WERI-Rb-1 (cell line): ENCODE results near the gene SARS2.
A peak's percentile ranks its signal among the peaks of the same experiment; 100 is the strongest.

Experiments used
- DNase-seq: peaks from one replicate; pipeline ENCODE4 v3.0.0-alpha.2; 2020
- H3K27ac ChIP-seq: fragments of 250-450 bp; sonication (Bioruptor Pico); 2 replicates; pipeline ENCODE4 v1.5.1; 2020; ENCODE audit warnings: mild to moderate bottlenecking, moderate library complexity
- H3K27me3 ChIP-seq: fragments of 250-450 bp; sonication (Bioruptor Pico); 2 replicates; pipeline ENCODE4 v1.5.1; 2021; ENCODE audit warnings: mild to moderate bottlenecking, low read depth, moderate library complexity; ENCODE audit not compliant: insufficient read depth, severe bottlenecking
- H3K36me3 ChIP-seq: fragments of 250-450 bp; sonication (Bioruptor Pico); 2 replicates; pipeline ENCODE4 v1.5.1; 2020; ENCODE audit warnings: mild to moderate bottlenecking, moderate library complexity
- H3K4me3 ChIP-seq: 2 replicates; pipeline ENCODE4 v1.5.1; 2011; ENCODE audit warnings: low read depth, mild to moderate bottlenecking, control low read depth, low read length
- H3K9me3 ChIP-seq: fragments of 250-450 bp; sonication (Bioruptor Pico); 2 replicates; pipeline ENCODE4 v1.5.1; 2021; ENCODE audit warnings: mild to moderate bottlenecking, moderate library complexity; ENCODE audit not compliant: severe bottlenecking
- CTCF ChIP-seq: IDR thresholded peaks from 2 replicates; pipeline ENCODE4 v1.5.1; 2011; ENCODE audit warnings: low read depth, mild to moderate bottlenecking, control low read depth, inconsistent platforms, low read length

The SARS2 gene

GRCh38 chr19:38898788-38899446 lies 31.6 kb downstream of the SARS2 start:
- no peak for DNase-seq
- Histone ChIP-seq H3K27ac (no peak overlapping the region), H3K27me3 (no peaks in the 10 kb centered on the region), H3K9me3 (no peaks in the 10 kb centered on the region), H3K4me3 (peak overlapping the region; percentile 71), H3K36me3 (no peaks in the 10 kb centered on the region)
- TF ChIP-seq CTCF, result no peak

- no peaks in the 10 kb centered on the region for H3K27me3 ChIP-seq
- no peak overlapping the region for H3K4me3 ChIP-seq
- no peaks in the 10 kb centered on the region for H3K9me3 ChIP-seq
- no peak for DNase-seq
- no peaks in the 10 kb centered on the region for H3K36me3 ChIP-seq
- no peak for TF ChIP-seq CTCF
- H3K27ac ChIP-seq, result no peak overlapping the region
Measured at GRCh38 chr19:38894968-38895367, 35.6 kb downstream of the SARS2 start.

DNA sequence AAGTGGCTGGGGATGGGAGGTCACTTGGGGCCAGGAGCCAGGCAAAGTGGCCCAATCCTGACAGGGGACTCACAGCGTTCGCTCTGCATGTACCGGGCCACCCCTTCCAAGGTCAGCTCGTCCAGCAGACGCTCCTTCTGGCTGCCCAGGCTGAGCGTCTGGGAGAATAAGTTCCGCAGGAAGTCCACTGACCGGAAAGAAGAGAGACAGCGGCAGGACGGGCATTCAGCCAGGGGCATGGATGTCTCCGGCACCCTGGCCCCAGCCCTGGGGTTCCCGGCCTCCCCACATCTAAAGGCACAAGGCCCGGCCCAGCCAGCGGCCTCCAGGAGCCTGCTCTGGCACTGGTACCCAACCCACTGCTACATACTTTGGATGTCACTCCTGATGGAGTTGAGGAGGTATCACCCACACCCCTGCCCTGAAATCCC lies 37.2 kb downstream of the SARS2 start:
- no peak overlapping the region for H3K4me3 ChIP-seq

DNA sequence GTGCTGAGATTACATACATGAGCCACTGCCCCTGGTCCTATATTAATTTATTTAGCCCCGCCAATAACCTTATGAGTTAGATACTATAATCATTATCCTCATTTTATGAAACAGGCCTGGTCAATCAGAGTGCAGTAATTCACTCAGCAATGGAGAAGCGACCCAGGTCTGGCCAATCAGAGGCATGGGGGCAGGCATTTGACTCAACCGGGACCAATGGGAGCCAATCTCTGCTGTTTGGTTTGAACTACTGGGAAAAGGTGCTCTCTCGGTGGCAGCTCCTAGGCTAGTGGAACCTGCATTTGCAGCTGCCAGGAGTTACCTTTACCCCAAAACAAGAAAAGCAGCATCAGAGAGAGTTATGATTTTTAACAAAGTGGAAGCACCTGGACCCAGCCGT lies 37.7 kb downstream of the SARS2 start:
- peak overlapping the region; percentile 29 for H3K27ac ChIP-seq
- no peaks in the 10 kb centered on the region for H3K27me3 ChIP-seq
- peak; percentile 25 for DNase-seq
- H3K36me3 ChIP-seq, result peaks cover 3% of the 10 kb centered on the region; the same call in 1 of the 2 replicates
- H3K9me3 ChIP-seq, result no peaks in the 10 kb centered on the region
- TF ChIP-seq CTCF, result no peak
- no peak overlapping the region for H3K4me3 ChIP-seq

More for the DNA sequence above, 37.2 kb downstream of the SARS2 start:
- no peak for TF ChIP-seq CTCF
- Histone ChIP-seq H3K27ac (peak overlapping the region; percentile 29), H3K9me3 (no peaks in the 10 kb centered on the region), H3K27me3 (no peaks in the 10 kb centered on the region), H3K36me3 (peaks cover 3% of the 10 kb centered on the region; the same call in 1 of the 2 replicates)
- peak; percentile 42 for DNase-seq

DNA sequence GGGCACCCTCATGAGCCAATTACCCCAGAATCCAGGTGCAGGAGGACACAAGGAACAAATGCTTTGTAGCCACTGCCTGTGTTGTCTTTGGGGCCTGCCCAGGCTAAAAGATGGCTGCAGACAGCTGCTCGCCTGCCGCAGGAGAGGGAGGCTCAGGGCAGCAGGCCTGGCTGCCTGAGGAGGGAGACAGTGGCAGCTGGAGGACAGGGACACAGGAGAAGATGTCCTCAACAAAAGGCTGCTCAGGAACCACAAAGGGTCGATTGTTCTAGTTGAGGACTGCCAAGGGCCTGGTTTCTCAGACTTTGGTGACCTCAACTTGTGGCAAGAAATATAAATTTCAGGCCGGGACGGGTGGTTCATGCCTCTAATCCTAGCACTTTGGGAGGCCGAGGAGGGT lies 38.8 kb downstream of the SARS2 start:
- TF ChIP-seq CTCF, result no peak
- Histone ChIP-seq H3K9me3 (no peaks in the 10 kb centered on the region), H3K27ac (no peak overlapping the region), H3K27me3 (no peaks in the 10 kb centered on the region), H3K4me3 (no peak overlapping the region), H3K36me3 (peaks cover 3% of the 10 kb centered on the region; the same call in 1 of the 2 replicates)
- no peak for DNase-seq

DNA sequence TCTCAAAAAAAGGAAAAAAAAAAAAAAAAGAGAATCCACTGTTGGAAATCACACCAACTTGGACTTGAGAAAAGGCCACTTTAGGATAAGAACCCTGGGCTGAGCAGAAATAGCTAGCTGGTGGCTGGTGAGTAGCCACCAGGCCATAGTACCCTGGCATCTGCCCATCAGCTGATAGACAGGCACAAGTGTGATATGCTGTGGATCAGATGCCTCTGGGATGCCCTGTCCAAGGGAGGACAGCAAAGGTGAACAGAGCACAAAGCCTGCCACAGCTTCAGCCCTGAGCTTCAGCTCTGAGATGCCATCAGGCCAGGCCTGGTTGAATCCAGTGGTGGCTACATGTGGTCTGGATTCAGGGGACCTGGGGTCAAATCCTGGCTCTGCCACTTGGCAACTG lies 39.9 kb downstream of the SARS2 start:
- Histone ChIP-seq H3K27me3 (no peaks in the 10 kb centered on the region), H3K4me3 (no peak overlapping the region), H3K36me3 (peaks cover 3% of the 10 kb centered on the region; the same call in 1 of the 2 replicates), H3K9me3 (no peaks in the 10 kb centered on the region), H3K27ac (no peak overlapping the region)
- DNase-seq, result no peak
- no peak for TF ChIP-seq CTCF
